HG02642 (cell line): ENCODE results near the gene SLC7A7.
A peak's percentile ranks its signal among the peaks of the same experiment; 100 is the strongest.
"Not testable (repeated sequence)": the region's sequence is repeated elsewhere in the genome, so short reads cannot be mapped to it uniquely, and the experiment has no call there.

Experiments used
- ATAC-seq: cut with Tn5 transposase; IDR thresholded peaks from one replicate; pipeline ENCODE4 v1.9.1; 2021; ENCODE audit warnings: mild to moderate bottlenecking; ENCODE audit not compliant: unreplicated experiment, poor library complexity

The SLC7A7 gene

DNA sequence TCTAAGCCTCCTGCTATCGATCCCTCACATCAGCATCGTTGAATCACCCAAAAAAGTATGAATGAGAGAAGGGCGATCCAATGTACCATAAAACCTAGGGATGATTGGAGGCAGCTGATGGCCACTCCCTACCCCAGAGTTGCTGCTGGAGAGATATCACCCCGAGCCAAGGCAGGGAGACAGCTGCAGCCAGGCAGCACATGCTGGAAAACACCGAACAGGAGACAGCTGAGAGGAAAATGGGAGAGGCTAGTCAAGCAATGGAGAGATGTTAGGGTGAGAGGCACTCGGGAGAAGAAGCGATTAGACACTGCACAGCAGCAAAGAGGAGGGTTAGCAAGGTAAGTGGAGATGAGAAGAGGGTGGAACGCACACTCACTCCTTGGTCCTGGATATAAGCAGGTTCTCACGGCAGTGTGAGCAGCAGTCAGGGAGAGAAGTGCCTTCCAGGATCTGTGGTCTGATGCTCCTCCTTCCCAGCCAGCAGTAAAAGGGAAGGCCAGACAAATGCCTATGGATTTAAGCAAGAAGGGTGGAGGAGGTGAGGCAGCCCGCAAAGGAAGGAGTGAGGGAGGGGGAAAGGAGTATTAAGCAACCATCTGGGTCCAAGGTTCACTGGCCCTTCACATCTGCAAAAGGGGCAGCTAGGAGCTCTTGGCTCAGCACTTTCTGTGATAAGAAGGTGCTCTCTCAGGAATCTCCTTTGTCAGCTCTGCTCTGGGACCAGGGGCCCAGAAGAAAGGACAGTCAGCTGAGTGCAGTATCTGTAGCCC, at the start of gene SLC7A7:
Gene SLC7A7, minus strand, starts transcription at position 495 of the 773 bp plus-strand sequence. CDS start 2,037 bp downstream, outside the sequence.
- no peak for ATAC-seq

DNA sequence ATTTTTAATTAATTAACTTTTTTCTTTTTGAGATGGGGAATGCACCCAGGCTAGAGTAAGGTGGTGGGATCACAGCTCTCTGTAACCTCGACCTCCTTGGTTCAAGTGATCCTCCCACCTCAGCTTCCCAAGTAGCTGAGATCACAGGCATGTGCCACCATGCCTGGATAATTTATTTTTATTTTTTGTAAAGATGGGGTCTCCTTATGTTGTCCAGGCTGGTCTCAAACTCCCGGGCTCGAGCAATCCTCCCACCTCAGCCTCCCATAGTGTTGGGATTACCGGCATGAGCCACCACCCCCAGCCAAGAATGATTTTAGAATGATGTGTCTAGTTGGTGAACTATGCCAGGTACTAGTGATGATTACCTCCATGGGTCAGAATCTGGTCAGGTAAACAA, 49.7 kb upstream of the SLC7A7 start:
- ATAC-seq = no peak

GRCh38 chr14:22861651-22862050, 46.4 kb upstream of the SLC7A7 start:
- ATAC-seq = no peak

GRCh38 chr14:22860377-22860776, 45.1 kb upstream of the SLC7A7 start:
- ATAC-seq = not testable (repeated sequence)

GRCh38 chr14:22856428-22856827, 41.2 kb upstream of the SLC7A7 start:
- no peak for ATAC-seq

DNA sequence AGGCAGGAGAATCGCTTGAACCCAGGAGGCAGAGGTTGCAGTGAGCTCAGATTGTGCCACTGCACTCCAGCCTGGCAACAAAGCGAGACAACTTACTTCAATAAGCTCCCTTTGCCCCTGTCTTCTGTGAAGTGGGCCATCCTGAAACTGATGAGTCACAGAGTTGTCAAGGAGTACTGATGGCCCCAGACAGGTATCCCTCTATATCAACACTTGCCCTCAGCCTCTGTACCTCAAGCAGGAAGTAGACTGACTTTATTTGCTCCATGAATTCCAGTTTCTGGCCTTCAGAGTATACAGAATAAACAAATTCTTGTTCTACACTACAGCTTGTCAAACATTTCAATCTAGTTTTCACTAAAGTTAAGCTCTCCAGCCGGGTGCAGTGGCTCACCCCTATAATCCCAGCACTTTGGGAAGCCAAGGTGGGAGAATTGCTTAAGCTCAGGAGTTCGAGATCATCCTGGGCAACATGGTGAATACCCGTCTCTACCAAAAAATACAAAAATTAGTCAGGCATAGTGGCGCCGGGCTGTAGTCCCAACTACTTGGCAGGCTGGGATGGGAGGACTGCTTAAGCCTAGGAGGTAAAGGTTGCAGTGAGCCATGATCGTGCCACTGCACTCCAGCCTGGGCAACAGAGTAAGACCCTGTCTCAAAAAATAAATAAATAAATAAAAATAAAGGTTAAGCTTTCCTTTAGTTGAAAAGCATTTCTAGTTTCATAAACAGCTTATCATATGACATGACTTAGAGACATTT, 39.9 kb upstream of the SLC7A7 start:
- no peak for ATAC-seq

- not testable (repeated sequence) for ATAC-seq
These were observed 39.1 kb upstream of the SLC7A7 start for GRCh38 chr14:22854296-22854695.

DNA sequence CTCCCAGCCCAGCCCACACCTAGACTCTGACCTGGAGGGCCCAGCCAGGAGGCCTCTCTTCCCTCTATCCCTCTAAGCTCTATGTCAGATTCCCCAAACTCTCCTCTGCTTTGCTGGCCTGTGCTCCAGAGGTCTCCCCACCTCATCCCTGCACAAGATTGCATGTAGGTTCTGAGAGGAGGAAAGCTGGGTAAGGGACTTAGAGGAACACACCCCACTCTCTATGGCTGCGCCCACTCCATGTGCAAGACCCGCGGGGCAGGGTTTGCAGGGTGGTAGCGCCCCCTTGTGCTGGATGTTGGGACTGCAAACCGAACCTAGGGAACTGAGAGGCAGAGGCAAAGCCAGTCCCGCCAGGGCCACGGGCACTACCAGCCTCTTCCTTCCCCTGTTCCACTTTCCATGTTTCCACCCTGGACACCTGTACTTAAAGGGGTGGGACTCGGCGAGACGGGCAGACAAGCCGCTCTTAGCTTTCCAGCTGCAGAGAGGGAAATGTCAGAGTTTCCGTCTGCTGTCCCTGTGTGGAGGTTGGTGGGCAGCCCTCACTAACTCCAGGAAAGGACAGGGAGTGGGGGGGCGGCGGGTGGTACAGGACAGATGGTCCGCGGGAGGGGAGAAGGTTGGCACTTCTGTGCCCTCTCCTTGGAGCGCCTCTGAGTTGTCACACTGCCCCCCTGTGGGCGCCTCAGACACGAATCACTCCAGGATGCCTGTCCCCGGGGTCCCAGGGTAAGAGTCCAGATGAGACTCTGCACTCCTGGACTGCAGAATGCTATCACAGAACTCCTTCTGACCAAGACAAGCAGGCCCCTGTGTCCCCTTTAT, 37.9 kb upstream of the SLC7A7 start:
- ATAC-seq = peak; percentile 73

DNA sequence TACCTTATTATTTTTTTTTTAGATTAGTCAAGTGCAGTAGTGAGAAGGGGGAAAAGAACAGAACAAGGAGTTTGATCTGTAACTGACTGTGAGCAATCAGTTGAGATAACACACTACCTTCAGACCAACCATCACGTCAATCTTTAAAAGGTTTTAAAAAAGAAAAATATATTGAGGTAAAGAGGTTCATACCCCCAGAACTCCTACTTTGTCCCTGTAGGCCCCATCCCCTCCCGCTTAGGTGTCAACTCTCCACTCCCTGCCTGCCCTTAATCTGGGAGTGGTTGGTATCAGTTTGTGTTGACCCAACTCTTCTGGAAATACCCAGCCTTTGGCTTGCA, 37.3 kb upstream of the SLC7A7 start:
- no peak for ATAC-seq

- not testable (repeated sequence) for ATAC-seq
These were observed 36.9 kb upstream of the SLC7A7 start for GRCh38 chr14:22852178-22852577.

GRCh38 chr14:22850944-22851764, 35.9 kb upstream of the SLC7A7 start:
- ATAC-seq = no peak

DNA sequence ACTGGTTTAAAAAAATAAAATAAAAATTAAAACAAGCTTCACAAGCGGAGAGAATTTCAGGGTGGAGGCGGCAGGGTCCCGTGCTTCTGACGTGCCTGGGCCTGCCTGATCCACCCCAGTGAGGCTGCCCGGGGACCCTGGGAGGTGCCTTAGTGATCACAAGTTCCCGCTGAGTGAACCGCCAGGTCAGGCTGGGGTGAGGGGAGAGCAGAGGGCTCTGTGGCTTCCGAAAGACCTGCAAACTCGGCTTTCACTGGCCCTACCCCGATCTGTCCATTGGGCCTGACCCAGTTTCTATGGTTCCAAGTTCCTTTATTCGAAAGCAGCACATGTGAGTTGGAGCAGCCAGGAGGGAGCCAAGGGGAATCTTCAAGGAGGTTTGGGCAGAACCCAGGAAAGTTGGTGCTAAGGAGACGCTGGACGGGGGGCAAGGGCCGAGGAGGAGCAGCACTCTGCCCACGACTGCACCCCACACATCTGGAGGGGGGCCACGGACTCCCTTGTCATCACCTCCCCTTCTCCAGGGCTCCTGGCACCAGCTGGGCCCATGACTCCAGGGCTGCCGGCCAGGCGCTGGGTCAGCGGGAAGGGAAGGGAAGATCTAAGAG, 34.1 kb upstream of the SLC7A7 start:
- ATAC-seq = no peak

DNA sequence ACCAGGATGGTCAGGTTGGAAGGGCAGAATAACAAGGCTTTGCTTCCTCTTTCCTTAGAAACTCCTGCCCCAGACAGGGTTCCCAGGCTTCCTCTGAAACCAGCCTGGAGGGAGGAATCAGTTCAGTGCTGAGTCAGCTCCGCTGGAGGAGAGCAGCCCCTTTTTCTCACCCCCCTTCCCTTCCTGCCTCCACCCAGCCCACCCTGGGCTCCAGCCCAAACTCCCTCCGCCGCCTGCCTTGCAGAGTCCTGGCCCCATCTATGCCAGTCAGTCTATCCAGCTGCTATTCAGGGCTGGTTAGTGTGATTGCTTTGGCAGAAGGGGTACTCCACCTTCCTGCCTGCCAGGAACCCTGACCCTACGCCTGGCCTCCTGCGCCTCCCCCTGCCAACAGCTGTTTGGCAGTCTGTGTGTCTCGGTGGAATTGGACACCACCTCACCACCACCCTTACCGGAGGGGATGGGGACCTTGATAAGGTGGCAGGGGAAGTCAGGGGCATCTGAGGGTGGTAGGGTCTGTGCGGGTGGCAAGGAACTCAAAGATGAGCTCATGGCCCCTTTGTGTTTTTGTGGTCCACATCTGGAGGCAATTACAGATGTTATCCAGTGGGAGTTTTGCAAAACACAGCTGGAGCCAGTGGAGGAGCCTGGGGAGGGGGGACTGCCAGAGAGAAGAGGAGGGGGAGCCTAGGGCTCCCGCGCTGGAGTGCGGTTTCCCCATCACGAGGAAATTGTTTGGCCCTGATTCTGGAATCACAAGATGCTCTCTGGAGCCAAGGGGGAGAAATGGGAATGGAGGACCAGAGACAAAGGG, 33.3 kb upstream of the SLC7A7 start:
- ATAC-seq = no peak

DNA sequence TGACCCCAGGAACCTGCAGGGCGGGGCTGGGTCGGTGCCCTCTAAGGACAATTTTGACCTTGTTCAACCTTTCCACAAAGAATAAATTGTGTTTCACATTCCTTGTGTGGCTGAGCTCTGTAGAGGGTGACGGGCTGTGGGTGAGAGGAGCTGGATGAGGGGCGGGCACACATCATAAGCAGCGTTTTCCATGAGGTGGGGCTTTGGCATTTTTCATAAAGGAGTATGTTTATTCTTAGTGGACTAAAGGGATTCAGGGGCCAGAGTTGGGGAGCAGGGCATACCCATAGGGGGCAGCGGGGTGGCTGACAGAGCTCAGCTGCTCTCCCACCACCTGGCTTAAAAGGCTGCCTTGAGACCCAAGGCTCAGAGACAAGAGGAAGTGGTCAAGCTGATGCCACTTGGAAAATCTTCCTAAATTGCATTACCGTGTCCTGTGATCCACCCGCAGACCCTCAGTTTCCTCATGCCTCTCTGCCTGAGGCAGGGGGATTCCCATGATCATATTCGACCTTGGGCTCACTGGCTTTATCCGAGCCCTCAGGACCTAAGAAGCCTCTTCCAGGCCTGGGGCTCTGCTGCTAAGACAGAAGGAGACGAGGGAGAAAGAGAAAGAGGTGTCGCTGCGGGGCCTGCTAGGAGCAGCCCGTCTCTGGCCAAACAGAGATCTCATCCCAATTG, 32.6 kb upstream of the SLC7A7 start:
- ATAC-seq = no peak

- ATAC-seq = no peak
These were observed 31.6 kb upstream of the SLC7A7 start for GRCh38 chr14:22846811-22847307.

- ATAC-seq = no peak
These were observed 30.8 kb upstream of the SLC7A7 start for GRCh38 chr14:22845821-22846625.

- no peak for ATAC-seq
These were observed 29.8 kb upstream of the SLC7A7 start for GRCh38 chr14:22845103-22845394.
